Measurements from ENCODE around the gene RDH16. TPM values are rescaled to one million over a fixed set of nuclear protein-coding genes. Genes with fewer than 3 reads are reported as not detected.

Gene RDH16
- total and polyA plus RNA-seq, 2 donors (not counting 1 experiment from before 2014, with no cell fraction given) = 1.1 to 1.5 TPM

DNA sequence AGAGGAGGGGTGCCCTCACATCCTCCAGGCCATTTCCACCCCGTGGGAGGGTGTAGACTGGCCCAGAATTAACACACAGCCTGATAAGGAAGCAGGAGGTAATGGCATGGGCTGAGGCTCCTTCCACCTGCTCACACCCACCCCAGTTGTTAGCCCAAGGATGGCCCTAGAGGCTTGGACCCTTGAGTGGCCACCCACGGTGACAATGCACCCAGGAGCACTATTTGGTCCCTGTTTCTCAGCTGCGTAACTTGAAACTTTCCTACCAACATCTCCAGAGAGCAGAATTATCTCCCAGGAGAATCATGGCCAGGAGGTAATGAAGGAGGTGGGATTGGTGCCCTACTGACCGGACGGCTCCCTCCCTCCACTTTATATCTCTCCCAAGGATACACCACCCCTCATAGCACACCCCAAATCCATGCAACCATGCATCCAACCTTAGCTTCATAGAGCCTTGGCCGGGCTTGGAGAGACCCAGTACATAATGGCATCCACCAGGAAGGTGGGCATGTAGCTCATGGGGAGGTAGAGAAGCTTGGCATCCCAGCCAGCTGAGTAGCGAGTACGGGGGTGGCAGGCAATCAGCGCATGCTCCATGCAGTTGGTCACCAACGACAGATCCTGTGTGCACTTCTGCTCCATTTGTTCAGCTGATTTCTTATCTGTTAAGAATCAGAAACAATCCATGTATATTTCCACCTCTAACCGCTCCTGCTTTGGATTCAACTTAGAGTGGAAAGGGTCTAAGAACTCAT lies 5.6 kb downstream of the RDH16 start:
- H3K4me3 Mint-ChIP-seq = no peak overlapping the region
- DNase-seq (no peak), ATAC-seq (ENCODE audit: low read depth) (no peak)
- H3K4me2 ChIP-seq (replicated peaks; ENCODE audit: low read depth, low read length, poor library complexity, severe bottlenecking) = no peak overlapping the region
- ChIA-PET POLR2A (no interaction called here), CTCF (no interaction called here)
- no peak overlapping the region for H3K9ac ChIP-seq (ENCODE audit: low read length)
- no peak for TF ChIP-seq CTCF (IDR thresholded peaks at IDR 0.05)
- TF ChIP-seq EZH2 (IDR thresholded peaks at IDR 0.05; ENCODE audit: borderline replicate concordance, insufficient read depth, low read depth, low read length, poor library complexity, severe bottlenecking) = no peak
- peaks cover 0 to 8% (median 0%) of the 10 kb centered on the region in 4 experiments for H3K27me3 ChIP-seq (replicated peaks in 1 of 4; ENCODE audit: control extremely low read depth in 1 of 4, control insufficient read depth in 3 of 4, insufficient read depth in 4 of 4, low read length in 3 of 4)
- no peak overlapping the region for H3K27ac ChIP-seq (ENCODE audit: low read length in 2 of 2)
- no peaks in the 10 kb centered on the region for H3K36me3 ChIP-seq (replicated peaks in 1 of 2; ENCODE audit: control extremely low read depth in 1 of 2, control insufficient read depth in 1 of 2, extremely low read depth in 1 of 2, insufficient read depth in 2 of 2, low read length in 1 of 2)
- no peaks in the 10 kb centered on the region for H4K20me1 ChIP-seq (ENCODE audit: control insufficient read depth, insufficient read depth, low read length, poor library complexity, severe bottlenecking)
- no peak overlapping the region for H3K27ac Mint-ChIP-seq
- H3K4me1 Mint-ChIP-seq = no peaks in the 10 kb centered on the region
- H3K4me1 ChIP-seq (ENCODE audit: control insufficient read depth in 2 of 2, insufficient read depth in 2 of 2, low read length in 2 of 2) = no peaks in the 10 kb centered on the region
- no peaks in the 10 kb centered on the region for H3K9me3 Mint-ChIP-seq (ENCODE audit: insufficient read depth)
- intact Hi-C loops (cut with micrococcal nuclease) = no loop called here
- 88% methylated on average over 5 of the region's 11 CpGs for WGBS (ENCODE audit: insufficient coverage)
- H3K4me3 ChIP-seq (ENCODE audit: control extremely low read depth in 1 of 5, extremely low read depth in 1 of 5, insufficient read depth in 1 of 5, low read depth in 2 of 5, low read length in 4 of 5) = no peak overlapping the region
- no peak overlapping the region for H2AFZ ChIP-seq (ENCODE audit: insufficient read depth, low read depth, low read length, poor library complexity, severe bottlenecking)
- no peaks in the 10 kb centered on the region for H3K9me3 ChIP-seq (ENCODE audit: control extremely low read depth in 1 of 3, control insufficient read depth in 2 of 3, insufficient read depth in 1 of 3, low read length in 2 of 3)
- H3K79me2 ChIP-seq (ENCODE audit: control insufficient read depth, insufficient read depth, low read length) = no peaks in the 10 kb centered on the region
- peaks cover 10% of the 10 kb centered on the region for H3K27me3 Mint-ChIP-seq

DNA sequence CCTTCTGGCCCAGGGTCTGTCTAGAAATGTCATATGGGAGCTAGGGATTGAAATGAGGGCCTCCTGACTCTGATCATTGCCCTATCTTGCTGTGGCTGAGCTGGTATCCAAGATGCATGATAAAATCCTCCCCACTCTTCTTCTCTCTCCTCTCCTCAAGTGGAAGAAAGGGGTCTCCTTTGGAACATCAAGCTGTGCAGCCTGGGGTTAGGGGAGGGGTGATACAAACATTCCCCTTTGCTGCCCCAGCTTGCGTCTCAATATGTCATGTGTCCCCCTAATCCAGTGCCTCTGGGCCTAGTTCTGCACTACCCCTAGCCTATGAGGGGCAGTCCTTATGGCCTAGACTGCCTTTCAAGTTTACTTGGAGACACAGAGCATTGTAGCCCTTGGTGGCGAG lies 8.5 kb downstream of the RDH16 start:
- no peak overlapping the region for H3K9ac ChIP-seq (ENCODE audit: low read length)
- H3K4me2 ChIP-seq (replicated peaks; ENCODE audit: low read depth, low read length, poor library complexity, severe bottlenecking) = no peak overlapping the region
- ATAC-seq (ENCODE audit: low read depth) (no peak), DNase-seq (no peak)
- H4K20me1 ChIP-seq (ENCODE audit: control insufficient read depth, insufficient read depth, low read length, poor library complexity, severe bottlenecking) = no peaks in the 10 kb centered on the region
- H2AFZ ChIP-seq (ENCODE audit: insufficient read depth, low read depth, low read length, poor library complexity, severe bottlenecking) = no peak overlapping the region
- H3K36me3 ChIP-seq (replicated peaks in 1 of 2; ENCODE audit: control extremely low read depth in 1 of 2, control insufficient read depth in 1 of 2, extremely low read depth in 1 of 2, insufficient read depth in 2 of 2, low read length in 1 of 2) = no peaks in the 10 kb centered on the region
- H3K9me3 ChIP-seq (ENCODE audit: control extremely low read depth in 1 of 3, control insufficient read depth in 2 of 3, insufficient read depth in 1 of 3, low read length in 2 of 3) = peaks cover 0 to 3% (median 0%) of the 10 kb centered on the region in 3 donors
- TF ChIP-seq EZH2 (IDR thresholded peaks at IDR 0.05; ENCODE audit: borderline replicate concordance, insufficient read depth, low read depth, low read length, poor library complexity, severe bottlenecking) (no peak), CTCF (IDR thresholded peaks at IDR 0.05) (no peak)
- WGBS (ENCODE audit: insufficient coverage) = 94% methylated on average over 2 of the region's 2 CpGs
- Mint-ChIP-seq H3K27ac (no peak overlapping the region), H3K27me3 (peaks cover 26% of the 10 kb centered on the region), H3K4me1 (no peaks in the 10 kb centered on the region), H3K4me3 (no peak overlapping the region), H3K9me3 (ENCODE audit: insufficient read depth) (peaks cover 6% of the 10 kb centered on the region)
- no peaks in the 10 kb centered on the region for H3K79me2 ChIP-seq (ENCODE audit: control insufficient read depth, insufficient read depth, low read length)
- no peak overlapping the region for H3K27ac ChIP-seq (ENCODE audit: low read length in 2 of 2)
- intact Hi-C loops (cut with micrococcal nuclease) = no loop called here
- H3K4me3 ChIP-seq (ENCODE audit: control extremely low read depth in 1 of 5, extremely low read depth in 1 of 5, insufficient read depth in 1 of 5, low read depth in 2 of 5, low read length in 4 of 5) = no peak overlapping the region
- ChIA-PET CTCF (no interaction called here), POLR2A (no interaction called here)
- no peaks in the 10 kb centered on the region for H3K4me1 ChIP-seq (ENCODE audit: control insufficient read depth in 2 of 2, insufficient read depth in 2 of 2, low read length in 2 of 2)
- H3K27me3 ChIP-seq (replicated peaks in 1 of 4; ENCODE audit: control extremely low read depth in 1 of 4, control insufficient read depth in 3 of 4, insufficient read depth in 4 of 4, low read length in 3 of 4) = peaks cover 0 to 8% (median 0%) of the 10 kb centered on the region in 4 experiments

Data from B cell (primary cell).